ENCODE data around the gene MPO. TPM values are rescaled to one million over a fixed set of nuclear protein-coding genes. Genes with fewer than 3 reads are reported as not detected.

The MPO gene
- total and polyA plus RNA-seq, 2 of the 4 experiments (the other 2 are of a cell fraction), result not detected

GRCh38 chr17:58308173-58308984, 27.6 kb upstream of the MPO start:
- TF ChIP-seq CTCF (conservative IDR thresholded peaks at IDR 0.05; ENCODE audit: low read depth, low read length) (peak; percentile 20; the same call in 1 of the 2 replicates), POLR2A (IDR thresholded peaks at IDR 0.05; ENCODE audit: low read depth, low read length) (no peak), SMC3 (IDR thresholded peaks at IDR 0.05; ENCODE audit: low read depth, low read length) (peak; percentile 22; the same call in 1 of the 2 replicates)
- Histone ChIP-seq H2BK15ac (ENCODE audit: low read depth, low read length) (no peak overlapping the region), H3K79me1 (ENCODE audit: low read depth in 1 of 2, low read length in 2 of 2) (no peaks in the 10 kb centered on the region), H2BK120ac (ENCODE audit: low read depth, low read length) (no peak overlapping the region), H3K36me3 (ENCODE audit: control insufficient read depth, insufficient read depth, low read length) (no peaks in the 10 kb centered on the region), H3K14ac (replicated peaks; ENCODE audit: low read depth, low read length) (no peak overlapping the region), H2BK20ac (ENCODE audit: low read depth, low read length) (no peak overlapping the region), H3K4ac (ENCODE audit: low read depth, low read length) (no peak overlapping the region), H4K5ac (ENCODE audit: low read depth, low read length) (no peak overlapping the region), H3K4me2 (ENCODE audit: low read depth, low read length) (no peak overlapping the region), H2AK5ac (ENCODE audit: low read depth, low read length) (no peak overlapping the region), H3K27ac (ENCODE audit: insufficient read depth, low read length) (no peak overlapping the region), H3K56ac (ENCODE audit: extremely low read depth, insufficient read depth, low read length) (no peak overlapping the region), H3K23ac (ENCODE audit: low read depth, low read length) (no peak overlapping the region), H4K8ac (ENCODE audit: low read depth in 2 of 2, low read length in 2 of 2) (no peak overlapping the region), H3K4me1 (ENCODE audit: control insufficient read depth, insufficient read depth, low read length) (no peaks in the 10 kb centered on the region), H3K9ac (ENCODE audit: low read depth, low read length) (no peak overlapping the region), H2AK9ac (replicated peaks; ENCODE audit: low read depth, low read length, poor library complexity) (peak overlapping the region; percentile 55), H3K27me3 (ENCODE audit: control insufficient read depth, insufficient read depth, low read length) (peaks cover 2% of the 10 kb centered on the region; the same call in 1 of the 2 replicates), H3K4me3 (ENCODE audit: insufficient read depth, low read depth, low read length) (no peak overlapping the region), H2BK5ac (ENCODE audit: low read depth, low read length, poor library complexity, severe bottlenecking) (no peak overlapping the region), H4K20me1 (ENCODE audit: insufficient read depth, low read length) (no peaks in the 10 kb centered on the region; the same call in 1 of the 2 replicates), H2AFZ (replicated peaks; ENCODE audit: low read length, poor library complexity) (peak overlapping the region; percentile 14), H3K18ac (ENCODE audit: low read depth, low read length) (no peak overlapping the region), H3K9me3 (ENCODE audit: control insufficient read depth, insufficient read depth, low read length) (no peaks in the 10 kb centered on the region), H4K91ac (ENCODE audit: insufficient read depth, low read depth, low read length) (no peak overlapping the region), H3K9me1 (ENCODE audit: insufficient read depth, low read length) (no peaks in the 10 kb centered on the region)
- ChIA-PET CTCF (no interaction called here), POLR2A (ENCODE audit: unreplicated experiment) (no interaction called here)
- DNase-seq (no peak), ATAC-seq (ENCODE audit: low read depth) (no peak)
- no TSS peak for BruUV-seq (replicated peaks)
- dilution Hi-C loops (cut with HindIII; ENCODE audit: low sequenced_read_pairs, unreplicated experiment), result no loop called here
- in situ Hi-C loops (cut with MboI; ENCODE audit: low sequenced_read_pairs), result no loop called here
- WGBS, 2 experiments (ENCODE audit: extremely low coverage in 2 of 2, insufficient read length in 1 of 2), result 67% methylated on average over 22 of the region's 32 CpGs; no CpG with 5 or more reads in 1 of the 2 experiments
- intact Hi-C loops (cut with micrococcal nuclease), result no loop called here
